Right lobe of liver (tissue), 6 donors: ENCODE data around the gene ERV3-1. TPM values are rescaled to one million over a fixed set of nuclear protein-coding genes. Genes with fewer than 3 reads are reported as not detected.

Experiments
- ATAC-seq, 4 donors: fragments of 200-7000 bp; cut with Tn5 transposase; one replicate each; pipeline ENCODE4 v1.9.1; 2020; ENCODE audit warnings: mild to moderate bottlenecking in 4 of 4, moderate library complexity in 4 of 4
- DNase-seq, 3 donors: peaks; one replicate each; pipeline ENCODE4 v3.0.0-alpha.2; 2020
- H3K27ac ChIP-seq, 3 donors: fragments of 200-600 bp; one replicate each; pipeline ENCODE4 v1.8.0; 2022
- H3K27me3 ChIP-seq, 2 donors: fragments of 200-600 bp; one replicate each; pipeline ENCODE4 v1.8.0; 2022
- H3K36me3 ChIP-seq, 4 donors: fragments of 200-600 bp; sonication (generic) in 1 of 4; one replicate each; pipeline versions ENCODE4 v1.5.1 to v1.8.0; 2017 to 2022; ENCODE audit warnings: control low read depth in 1 of 4
- H3K4me1 ChIP-seq, 4 donors: fragments of 200-600 bp; sonication (generic) in 1 of 4; one replicate each; pipeline versions ENCODE4 v1.5.1 to v1.8.0; 2017 to 2022; ENCODE audit warnings: control low read depth in 1 of 4
- H3K4me3 ChIP-seq, 3 donors: fragments of 200-600 bp; one replicate each; pipeline ENCODE4 v1.8.0; 2022
- H3K9me3 ChIP-seq, 4 donors: fragments of 200-600 bp; sonication (generic) in 1 of 4; one replicate each; pipeline versions ENCODE4 v1.5.1 to v1.8.0; 2017 to 2022; ENCODE audit warnings: control low read depth in 1 of 4
- POLR2A ChIP-seq: fragments of 450-650 bp; IDR thresholded peaks from one replicate; pipeline ENCODE4 v1.6.1; 2017; ENCODE audit warnings: antibody characterized with exemption, mild to moderate bottlenecking
- WGBS: methylation state at CpG from one replicate; pipeline ENCODE4 v1.1.6; 2018; ENCODE audit warnings: low coverage, low lambda C conversion rate; ENCODE audit not compliant: insufficient coverage; ENCODE audit errors: missing lambda C conversion rate; 5-methylcytosine and 5-hydroxymethylcytosine counted together
- intact Hi-C, 2 donors: fragments of 100-400 bp; cut with DNase I; formaldehyde crosslinking; loops; one replicate each; pipeline versions ENCODE4 v1.11.2 to v1.14.1; 2022
- total RNA-seq, 6 experiments: library from RNA; depleted of rRNA in 2 of 6; stranded (reverse); fragments of >200 nt in 2 of 6; fragmentation: NEBNext Ultra II Directional in 3 of 6; extraction: Animal tissue kit (Norgen Biotek cat#: 25700) in 3 of 6; gene quantifications; one replicate each; pipeline versions ENCODE4 v1.1.0 to v1.2.4, GENCODE V29; 2016 to 2023
- TF ChIP-seq, protein P1 (sequence below), 4 donors: fragments of 200-600 bp in 3 of 4; fragments of 450-650 bp in 1 of 4; IDR thresholded peaks; one replicate each; pipeline versions ENCODE4 v1.5.1 to v1.8.0; 2016 to 2022; ENCODE audit warnings: antibody characterized with exemption in 4 of 4, mild to moderate bottlenecking in 2 of 4
- donor health status: DM: no; HTN: yes; CAD: no.
- donor health status: DM: no; HTN: no; CAD: no.
- donor health status: DM: no; HTN: no; CAD: no.
- donor health status: DM: no; HTN: yes; CAD: no.
- donor health status: DM: no; HTN: yes; CAD: no.

Gene ERV3-1
- total RNA-seq, 6 experiments from 2014 or later, result 4.2 to 5.3 (median 4.9) TPM

DNA sequence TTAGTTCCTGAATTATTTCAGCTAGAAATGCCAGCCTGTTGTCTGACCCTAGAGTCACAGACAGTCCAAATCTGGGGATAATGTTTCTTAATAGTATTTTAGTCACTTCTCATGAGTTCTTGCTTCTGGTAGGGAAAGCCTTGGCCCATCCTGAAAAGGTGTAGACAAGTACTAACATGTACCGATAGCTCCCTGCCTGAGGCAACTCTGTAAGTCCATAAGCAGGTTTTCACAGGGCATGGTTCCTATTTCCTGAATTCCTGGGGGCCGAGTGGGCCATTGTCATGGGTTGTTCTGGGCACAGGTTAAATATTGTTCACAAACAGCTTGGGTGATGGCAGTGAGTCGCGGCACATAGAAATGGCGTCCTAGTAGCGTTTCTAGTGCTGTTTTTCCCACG lies 12.6 kb downstream of the ERV3-1 start:
- intact Hi-C loops, result no loop called here
- TF ChIP-seq POLR2A, result no peak
- TF ChIP-seq, protein P1, sequence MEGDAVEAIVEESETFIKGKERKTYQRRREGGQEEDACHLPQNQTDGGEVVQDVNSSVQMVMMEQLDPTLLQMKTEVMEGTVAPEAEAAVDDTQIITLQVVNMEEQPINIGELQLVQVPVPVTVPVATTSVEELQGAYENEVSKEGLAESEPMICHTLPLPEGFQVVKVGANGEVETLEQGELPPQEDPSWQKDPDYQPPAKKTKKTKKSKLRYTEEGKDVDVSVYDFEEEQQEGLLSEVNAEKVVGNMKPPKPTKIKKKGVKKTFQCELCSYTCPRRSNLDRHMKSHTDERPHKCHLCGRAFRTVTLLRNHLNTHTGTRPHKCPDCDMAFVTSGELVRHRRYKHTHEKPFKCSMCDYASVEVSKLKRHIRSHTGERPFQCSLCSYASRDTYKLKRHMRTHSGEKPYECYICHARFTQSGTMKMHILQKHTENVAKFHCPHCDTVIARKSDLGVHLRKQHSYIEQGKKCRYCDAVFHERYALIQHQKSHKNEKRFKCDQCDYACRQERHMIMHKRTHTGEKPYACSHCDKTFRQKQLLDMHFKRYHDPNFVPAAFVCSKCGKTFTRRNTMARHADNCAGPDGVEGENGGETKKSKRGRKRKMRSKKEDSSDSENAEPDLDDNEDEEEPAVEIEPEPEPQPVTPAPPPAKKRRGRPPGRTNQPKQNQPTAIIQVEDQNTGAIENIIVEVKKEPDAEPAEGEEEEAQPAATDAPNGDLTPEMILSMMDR (IDR thresholded peaks at IDR 0.05), result no peak
- DNase-seq, result no peak
- Histone ChIP-seq H3K36me3 (no peaks in the 10 kb centered on the region), H3K9me3 (peaks cover 0 to 7% (median 3%) of the 10 kb centered on the region in 4 donors), H3K27ac (no peak overlapping the region), H3K4me3 (no peak overlapping the region), H3K27me3 (no peaks in the 10 kb centered on the region), H3K4me1 (no peaks in the 10 kb centered on the region)
- ATAC-seq, result no peak
- WGBS, result 86% methylated on average over 6 of the region's 7 CpGs

DNA sequence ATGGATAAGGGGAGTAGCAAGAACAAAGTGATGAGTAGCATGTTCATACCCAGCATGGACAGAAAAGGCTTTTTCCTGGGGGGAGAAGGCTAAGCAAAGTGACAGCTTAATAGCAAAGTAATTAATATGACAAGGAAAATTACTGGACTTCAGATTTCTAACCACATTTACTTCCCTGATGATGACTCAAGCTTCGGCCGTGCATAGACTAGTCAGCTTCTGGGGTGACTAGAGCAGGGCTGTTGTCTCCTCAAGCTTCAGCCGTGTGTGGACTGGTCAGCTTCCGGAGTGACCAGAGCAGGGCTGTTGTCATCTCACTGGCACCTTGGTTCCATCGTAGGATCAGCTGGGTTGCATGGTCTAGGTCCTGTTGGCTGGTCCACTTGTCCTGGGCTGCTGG lies 13.5 kb downstream of the ERV3-1 start:
- no peaks in the 10 kb centered on the region for H3K36me3 ChIP-seq
- DNase-seq (no peak), ATAC-seq (no peak)
- no peak overlapping the region for H3K4me3 ChIP-seq
- H3K4me1 ChIP-seq, result no peaks in the 10 kb centered on the region
- intact Hi-C loops, result no loop called here
- 100% methylated on average over 2 of the region's 5 CpGs for WGBS
- H3K9me3 ChIP-seq, result peaks cover 0 to 9% (median 3%) of the 10 kb centered on the region in 4 donors
- no peak overlapping the region for H3K27ac ChIP-seq
- TF ChIP-seq, protein P1 (IDR thresholded peaks at IDR 0.05), result no peak
- no peak for TF ChIP-seq POLR2A
- no peaks in the 10 kb centered on the region for H3K27me3 ChIP-seq

DNA sequence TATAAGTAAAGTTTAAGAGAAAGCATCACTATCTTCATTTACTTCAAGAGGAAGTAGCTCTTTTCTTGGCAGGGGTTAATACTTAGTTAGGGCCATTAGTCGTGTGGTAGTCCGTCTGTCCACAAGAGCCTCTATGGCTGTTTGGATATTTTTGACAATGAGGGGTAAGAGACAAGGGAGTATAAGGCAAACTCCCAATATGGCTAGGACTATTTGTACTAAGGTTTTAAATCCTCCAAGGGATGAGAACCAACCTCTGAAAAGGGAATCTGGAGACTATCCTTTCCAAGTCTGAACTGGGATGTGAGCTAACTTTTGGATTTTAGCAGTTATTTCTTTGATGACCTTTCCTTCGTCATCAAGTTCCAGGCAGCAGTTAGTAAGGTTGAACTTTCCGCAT lies 15.6 kb downstream of the ERV3-1 start, which contains the start of gene ZNF117:
Gene ZNF117 (minus strand): TSS at position 101 of the 400 bp plus-strand sequence.
- Histone ChIP-seq H3K36me3 (no peaks in the 10 kb centered on the region), H3K27ac (no peak within 1 kb of the TSS), H3K4me3 (no peak within 1 kb of the TSS), H3K4me1 (no peaks in the 10 kb centered on the region), H3K27me3 (no peaks in the 10 kb centered on the region), H3K9me3 (peaks cover 0 to 14% (median 3%) of the 10 kb centered on the region in 4 donors)
- DNase-seq, result no peak
- intact Hi-C loops, result no loop called here
- no peak for ATAC-seq
- WGBS, result 85% methylated on average over 4 of the region's 4 CpGs
- TF ChIP-seq, protein P1 (IDR thresholded peaks at IDR 0.05), result no peak
- TF ChIP-seq POLR2A, result no peak

DNA sequence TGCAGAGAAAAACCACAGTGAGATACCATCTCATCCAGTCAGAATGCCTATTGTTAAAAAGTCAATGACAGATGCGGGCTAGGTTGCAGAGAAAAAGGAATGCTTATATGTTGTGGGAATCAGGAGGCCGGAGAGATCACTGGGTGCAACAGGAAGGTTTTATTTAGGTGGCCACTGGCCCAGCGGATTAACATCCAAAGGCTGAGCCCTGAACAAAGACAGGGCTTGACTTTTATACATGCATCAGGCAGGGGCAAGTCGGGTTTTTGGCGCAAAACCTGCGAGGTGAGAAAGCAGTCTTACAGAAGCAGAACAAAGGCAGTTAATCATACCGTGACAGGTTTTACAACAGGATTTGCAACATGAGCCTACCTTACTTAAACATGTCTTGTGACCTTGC lies 16.3 kb downstream of the ERV3-1 start:
- Histone ChIP-seq H3K9me3 (peaks cover 0 to 14% (median 3%) of the 10 kb centered on the region in 4 donors), H3K36me3 (no peaks in the 10 kb centered on the region), H3K27me3 (no peaks in the 10 kb centered on the region), H3K27ac (no peak overlapping the region), H3K4me3 (no peak overlapping the region), H3K4me1 (no peaks in the 10 kb centered on the region)
- DNase-seq, result no peak
- no peak for ATAC-seq
- TF ChIP-seq, protein P1 (IDR thresholded peaks at IDR 0.05), result no peak
- TF ChIP-seq POLR2A, result no peak
- WGBS, result 94% methylated on average over 6 of the region's 7 CpGs
- intact Hi-C loops, result no loop called here
